ENCODE results near the gene HS3ST3A1. TPM values are rescaled to one million over a fixed set of nuclear protein-coding genes. Genes with fewer than 3 reads are reported as not detected.

HS3ST3A1 gene
- polyA plus RNA-seq (ENCODE audit: insufficient read length), result 1.0 TPM

DNA sequence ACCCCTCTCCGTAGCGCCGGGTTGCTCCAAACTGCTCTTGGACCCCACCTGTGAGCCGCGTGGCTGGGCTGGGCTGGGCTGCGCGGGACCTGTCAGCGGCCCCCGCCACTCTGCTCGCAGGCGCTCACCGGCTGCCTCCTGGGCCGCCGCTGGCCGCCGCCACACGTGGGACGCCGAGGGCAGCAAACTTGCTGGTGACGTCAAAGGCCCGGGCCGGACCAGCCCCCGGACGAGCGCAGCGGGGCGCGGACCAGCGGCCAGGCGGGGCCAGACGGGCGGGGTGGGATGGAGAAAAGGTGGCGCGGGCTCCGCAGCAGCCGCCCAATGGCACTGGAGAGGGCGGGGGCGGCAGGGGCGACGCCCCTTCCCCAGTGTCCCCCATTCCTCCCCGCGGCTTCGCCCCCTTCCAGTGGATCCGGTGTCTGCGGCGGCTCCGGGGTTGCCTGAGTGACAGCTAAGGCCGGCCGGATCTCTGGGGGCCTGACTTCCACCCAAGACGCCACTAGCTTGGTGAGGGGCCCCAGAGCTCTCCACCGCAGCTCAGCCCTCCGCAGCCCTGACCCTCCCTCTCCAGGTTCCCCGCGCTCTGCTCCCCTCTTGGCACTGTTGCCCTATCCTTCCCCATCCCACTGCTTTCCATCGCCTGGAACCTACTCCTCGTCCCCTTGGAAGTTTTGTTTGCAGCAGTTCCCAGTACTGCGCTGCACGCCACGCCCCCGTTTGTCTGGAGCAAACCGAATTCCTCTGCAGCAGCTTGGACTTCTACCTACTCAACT lies at the start of gene HS3ST3A1:
HS3ST3A1 (minus strand) TSS at position 154 of the 776 bp plus-strand sequence. CDS start 800 bp downstream, outside the sequence.
- no peak for DNase-seq (ENCODE audit: low read depth)

DNA sequence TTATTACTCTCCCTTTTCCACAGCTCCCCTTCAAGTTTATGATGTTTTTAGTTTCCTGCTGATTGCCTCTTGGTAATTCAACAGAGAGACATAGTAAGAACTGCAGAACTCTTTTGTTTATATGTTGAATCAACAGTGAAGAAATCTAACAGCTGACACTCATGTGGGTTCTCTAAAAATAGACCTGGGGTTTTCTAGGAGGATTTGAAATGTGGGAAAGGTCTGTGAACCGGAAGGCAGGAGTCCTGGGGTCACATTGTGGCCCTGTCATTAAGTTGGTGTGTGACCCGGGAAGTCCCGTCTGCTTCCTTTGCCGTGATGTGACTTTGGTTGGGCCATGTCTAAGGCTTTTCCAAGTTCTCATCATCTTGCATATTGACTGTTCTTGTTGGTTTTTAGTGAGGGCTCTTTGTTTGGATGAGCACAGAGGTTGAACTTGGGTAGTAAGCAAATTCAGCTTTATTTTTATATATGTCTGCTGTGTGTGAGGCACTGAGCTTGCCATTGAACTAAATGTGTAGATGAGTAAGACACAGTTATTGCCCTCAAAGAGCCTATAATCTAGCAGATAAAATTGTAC lies 48.5 kb upstream of the HS3ST3A1 start:
- no peak for DNase-seq (ENCODE audit: low read depth)

GRCh38 chr17:13647543-13648021 lies 45.9 kb upstream of the HS3ST3A1 start:
- peak; percentile 62 for DNase-seq (ENCODE audit: low read depth)

DNA sequence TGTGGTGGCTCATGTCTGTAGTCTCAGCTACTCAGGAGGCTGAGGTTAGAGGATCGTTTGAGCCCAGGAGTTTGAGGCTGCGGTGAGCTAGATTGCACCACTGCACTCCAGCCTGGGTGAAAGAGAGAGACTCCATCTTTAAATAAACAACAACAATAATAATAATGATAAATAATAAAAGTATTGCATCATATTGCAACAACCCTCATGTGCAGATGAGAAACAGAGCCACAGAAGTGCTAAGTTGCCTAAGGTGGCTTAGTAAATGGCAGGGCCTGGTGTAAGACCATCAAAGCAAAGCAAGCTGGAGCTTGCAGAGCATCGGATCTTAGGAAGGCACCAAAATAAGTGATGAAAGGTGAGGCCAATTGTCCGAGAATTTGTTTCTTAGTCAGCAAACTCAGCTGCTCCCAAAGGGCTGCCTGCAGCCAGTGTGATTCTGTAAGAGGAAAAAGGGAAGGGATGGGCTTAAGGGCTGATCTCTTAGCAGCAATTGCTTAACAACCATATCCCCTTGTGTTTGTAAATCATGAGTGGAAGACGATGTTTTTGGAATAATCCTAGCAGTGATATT lies 45.3 kb upstream of the HS3ST3A1 start:
- DNase-seq (ENCODE audit: low read depth), result peak; percentile 67

- DNase-seq (ENCODE audit: low read depth), result no peak
Observed at GRCh38 chr17:13646411-13646810, 44.7 kb upstream of the HS3ST3A1 start.

DNA sequence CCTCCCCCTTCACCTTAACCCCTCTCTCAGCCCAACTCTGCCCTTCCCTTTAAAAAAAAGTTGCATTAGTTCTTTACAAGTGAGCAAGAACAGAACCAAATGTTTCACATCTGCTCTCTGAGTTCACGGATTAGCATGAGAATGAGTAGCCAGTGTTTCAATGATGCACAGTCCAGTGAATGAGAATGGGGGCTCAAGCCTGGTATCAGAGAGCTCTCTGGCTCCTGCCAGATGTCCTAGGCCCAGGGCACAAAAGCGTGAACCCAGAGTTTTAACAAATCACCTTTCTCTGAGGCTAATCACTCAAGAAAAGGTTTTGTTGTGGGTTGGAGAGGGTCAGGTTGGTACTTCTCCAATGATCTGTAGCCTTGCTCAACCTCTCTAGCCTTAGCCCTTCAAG lies 41.5 kb upstream of the HS3ST3A1 start:
- DNase-seq (ENCODE audit: low read depth), result no peak

GRCh38 chr17:13642188-13642587 lies 40.5 kb upstream of the HS3ST3A1 start:
- no peak for DNase-seq (ENCODE audit: low read depth)

GRCh38 chr17:13640551-13640950 lies 38.8 kb upstream of the HS3ST3A1 start:
- DNase-seq (ENCODE audit: low read depth), result no peak

- DNase-seq (ENCODE audit: low read depth), result no peak
Observed at GRCh38 chr17:13638855-13639458, 37.2 kb upstream of the HS3ST3A1 start.

DNA sequence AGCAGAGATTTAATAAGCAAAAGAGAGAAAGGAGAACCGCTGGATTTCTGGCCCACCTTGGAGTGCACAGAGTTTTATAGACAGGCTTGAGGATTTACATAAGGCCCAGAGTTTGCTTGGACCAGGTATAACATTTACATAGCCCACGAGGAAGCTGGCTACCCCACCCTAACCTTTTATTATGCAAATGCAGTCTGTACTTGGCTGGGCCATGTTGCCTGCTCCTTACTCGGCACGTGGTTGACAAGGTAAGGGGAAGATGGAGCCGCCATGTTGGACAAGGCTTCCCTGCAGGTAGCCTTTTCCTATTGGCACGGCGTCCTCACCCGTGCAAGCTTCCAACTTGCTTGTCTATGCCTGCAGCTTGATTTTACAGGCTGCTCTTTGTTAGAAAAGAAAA lies 35.2 kb upstream of the HS3ST3A1 start:
- no peak for DNase-seq (ENCODE audit: low read depth)

GRCh38 chr17:13635951-13636350 lies 34.2 kb upstream of the HS3ST3A1 start:
- DNase-seq (ENCODE audit: low read depth), result no peak

DNA sequence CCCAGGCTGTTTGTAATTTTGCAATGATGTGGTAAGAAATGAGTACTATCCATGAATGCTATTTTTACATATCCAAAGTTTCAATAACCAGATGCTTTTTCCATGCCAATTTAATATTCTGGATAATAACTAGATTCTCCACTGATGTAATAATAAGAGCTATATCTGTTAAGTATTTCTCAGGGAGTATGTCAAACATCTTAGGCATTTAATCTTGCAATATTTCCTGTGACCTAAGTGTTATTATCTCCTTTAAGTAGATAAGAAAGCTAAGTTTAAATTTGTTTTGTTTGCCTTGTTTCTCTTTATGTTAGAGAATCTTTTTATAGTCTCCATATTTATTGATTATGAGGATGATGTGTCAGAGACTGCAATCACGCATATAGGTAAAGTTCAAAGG lies 32.3 kb upstream of the HS3ST3A1 start:
- no peak for DNase-seq (ENCODE audit: low read depth)

- no peak for DNase-seq (ENCODE audit: low read depth)
Observed at GRCh38 chr17:13631529-13631928, 29.8 kb upstream of the HS3ST3A1 start.

GRCh38 chr17:13626703-13627102 lies 25.0 kb upstream of the HS3ST3A1 start:
- DNase-seq (ENCODE audit: low read depth), result no peak

DNA sequence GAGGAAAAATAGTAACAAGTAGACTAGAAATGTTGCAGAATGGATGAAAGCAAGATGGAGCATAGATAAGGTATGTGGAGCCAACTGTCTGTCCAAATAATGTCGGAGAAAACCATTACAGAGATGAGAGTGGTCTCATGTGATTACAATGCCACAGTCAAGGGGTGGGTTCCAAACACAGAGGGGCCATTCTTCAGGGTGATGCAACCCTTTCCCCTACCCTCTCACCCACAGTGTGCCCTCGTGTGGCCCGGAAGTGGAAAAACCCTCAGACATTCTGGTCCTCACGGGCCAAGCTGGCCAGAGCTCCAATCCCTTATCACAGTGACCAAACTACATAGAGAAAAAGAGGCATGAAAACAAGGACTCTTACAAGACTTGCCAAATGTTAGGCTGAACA lies 17.7 kb upstream of the HS3ST3A1 start:
- no peak for DNase-seq (ENCODE audit: low read depth)

DNA sequence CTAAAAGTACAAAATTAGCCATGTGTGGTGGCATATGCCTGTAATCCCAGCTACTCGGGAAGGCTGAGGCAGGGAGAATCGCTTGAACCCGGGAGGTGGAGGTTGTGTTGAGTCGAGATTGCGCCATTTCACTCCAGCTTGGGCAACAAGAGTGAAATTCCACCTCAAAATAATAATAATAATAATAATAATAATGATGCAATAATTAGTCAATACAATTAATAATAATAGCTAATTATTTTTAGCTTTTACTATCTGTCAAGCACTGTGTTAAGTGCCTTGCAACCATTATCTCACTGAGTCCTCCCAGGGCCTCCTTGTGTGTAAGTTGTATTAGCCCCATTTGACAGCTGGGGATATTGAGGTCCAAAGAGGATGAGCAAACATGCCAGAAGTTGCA lies 14.3 kb upstream of the HS3ST3A1 start:
- DNase-seq (ENCODE audit: low read depth), result no peak

GRCh38 chr17:13609941-13610340 lies 8.2 kb upstream of the HS3ST3A1 start:
- no peak for DNase-seq (ENCODE audit: low read depth)

GRCh38 chr17:13601322-13601775 lies 380 bp downstream of the HS3ST3A1 start:
- no peak for DNase-seq (ENCODE audit: low read depth)

DNA sequence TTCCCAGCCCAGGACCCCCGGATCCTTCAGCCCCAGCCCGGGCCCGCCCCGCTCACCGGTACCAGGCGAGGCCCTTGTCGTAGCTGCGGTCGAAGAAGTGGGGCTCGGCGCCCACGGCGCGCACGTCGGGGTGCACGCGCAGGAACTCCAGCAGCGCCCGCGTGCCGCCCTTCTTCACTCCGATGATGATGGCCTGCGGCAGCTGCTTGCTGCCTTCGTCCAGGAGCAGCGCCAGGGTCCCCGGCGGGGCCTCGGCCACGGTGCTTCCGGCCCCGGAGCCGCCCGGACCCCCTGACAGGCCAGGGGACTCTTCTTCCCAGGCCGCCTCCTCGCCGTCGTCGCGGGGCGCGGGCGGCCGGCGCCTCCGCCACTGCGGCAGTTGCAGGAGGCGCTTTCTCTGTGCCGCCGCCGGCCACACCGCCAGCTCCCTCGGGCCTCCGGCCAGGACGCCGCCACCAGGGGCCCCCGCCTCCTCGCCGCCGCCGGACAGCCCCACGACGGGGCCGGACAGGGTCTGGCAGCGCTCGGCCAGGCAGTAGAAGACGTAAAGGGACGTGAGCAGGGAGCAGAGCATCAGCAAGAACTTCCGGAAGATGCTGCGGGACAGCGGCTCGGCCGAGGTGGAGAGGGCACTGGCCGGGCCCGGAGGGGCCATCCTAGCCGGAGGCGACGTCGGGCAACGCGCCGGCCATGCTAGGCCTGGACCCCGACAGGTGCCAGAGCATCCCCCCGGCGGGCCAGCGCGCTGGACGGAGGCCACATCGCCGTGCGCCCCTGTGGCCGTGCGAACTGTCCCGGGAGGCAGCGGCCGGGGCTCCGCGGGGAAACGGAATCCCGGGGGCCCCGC lies 1.0 kb downstream of the HS3ST3A1 start:
- no peak for DNase-seq (ENCODE audit: low read depth)

GRCh38 chr17:13599864-13600263 lies 1.9 kb downstream of the HS3ST3A1 start:
- DNase-seq (ENCODE audit: low read depth), result no peak

DNA sequence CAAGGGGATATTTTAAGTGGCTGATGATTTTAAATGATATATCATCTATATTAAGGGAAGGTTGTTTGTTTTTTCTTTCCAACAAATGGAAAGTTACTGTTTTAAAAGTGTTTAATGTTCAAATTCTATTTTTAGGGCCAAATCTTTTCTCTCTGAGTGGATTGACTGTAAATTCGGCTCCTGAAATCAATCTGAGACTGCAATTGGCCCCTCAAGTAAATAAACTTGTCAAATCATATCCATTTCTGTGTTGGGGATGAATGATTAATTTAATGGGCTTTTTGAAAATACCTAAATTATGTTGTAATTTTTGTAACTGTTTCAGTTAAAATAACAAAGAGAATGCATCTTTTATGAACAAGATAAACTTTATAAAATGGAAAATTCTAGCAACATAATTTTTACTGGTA lies 2.6 kb downstream of the HS3ST3A1 start:
- DNase-seq (ENCODE audit: low read depth), result no peak

Data from forelimb muscle (tissue), 1 donor.